Stimulated activated CD4-positive, alpha-beta T cell treated with anti-CD3 and anti-CD28 coated beads, Interleukin-12 subunit alpha, Interleukin-12 subunit beta, amount 100 ng/mL, for 48 hours (primary cell): ENCODE measurements around the gene CYSTM1.
"Not testable (repeated sequence)": the region's sequence is repeated elsewhere in the genome, so short reads cannot be mapped to it uniquely, and the experiment has no call there.

Source experiments
- DNase-seq, 3 donors: peaks; one replicate each; pipeline ENCODE4 v3.0.0-alpha.2; 2020; ENCODE audit warnings: low read depth in 2 of 3, low spot score in 1 of 3

Gene CYSTM1

DNA sequence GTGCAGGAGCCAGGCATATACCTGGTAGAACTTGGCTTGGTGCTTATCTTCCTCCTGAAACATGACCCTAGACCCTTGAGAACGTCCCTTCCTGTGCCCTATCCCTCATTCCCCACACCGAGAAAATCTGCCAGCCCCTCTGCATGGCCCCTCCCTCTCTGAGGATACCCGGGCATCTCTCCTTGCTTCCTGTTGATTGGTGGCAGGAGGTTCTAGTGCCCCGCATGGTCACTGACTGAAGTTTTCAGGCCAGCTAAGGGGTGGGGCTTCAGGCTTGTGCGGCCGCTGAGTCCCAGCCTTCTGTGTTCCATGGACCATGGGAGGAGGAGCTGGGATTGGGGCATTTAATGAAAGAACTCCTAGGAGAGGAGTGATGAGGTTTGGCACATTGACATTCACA, 26.5 kb upstream of the CYSTM1 start:
- no peak for DNase-seq

DNA sequence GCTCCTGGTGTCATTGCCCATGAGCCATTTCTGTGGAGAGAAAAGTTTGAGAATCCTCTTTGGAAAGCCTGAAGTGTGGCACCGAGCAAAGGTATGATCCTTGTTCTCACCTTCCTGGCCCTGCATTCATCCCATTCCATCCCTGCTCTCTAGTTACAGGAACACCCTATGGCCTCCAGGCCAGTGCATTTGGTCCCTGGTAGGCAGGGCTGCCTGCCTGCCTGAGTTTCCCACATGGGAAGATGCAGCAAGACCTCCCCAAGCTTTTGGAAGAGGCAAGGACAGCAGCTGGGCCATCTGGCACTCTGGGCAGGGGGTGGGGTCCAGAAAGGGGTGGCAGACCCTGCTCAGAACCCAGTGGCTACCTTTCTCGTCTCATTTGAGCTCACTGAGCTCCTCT, 24.8 kb upstream of the CYSTM1 start:
- no peak for DNase-seq

DNA sequence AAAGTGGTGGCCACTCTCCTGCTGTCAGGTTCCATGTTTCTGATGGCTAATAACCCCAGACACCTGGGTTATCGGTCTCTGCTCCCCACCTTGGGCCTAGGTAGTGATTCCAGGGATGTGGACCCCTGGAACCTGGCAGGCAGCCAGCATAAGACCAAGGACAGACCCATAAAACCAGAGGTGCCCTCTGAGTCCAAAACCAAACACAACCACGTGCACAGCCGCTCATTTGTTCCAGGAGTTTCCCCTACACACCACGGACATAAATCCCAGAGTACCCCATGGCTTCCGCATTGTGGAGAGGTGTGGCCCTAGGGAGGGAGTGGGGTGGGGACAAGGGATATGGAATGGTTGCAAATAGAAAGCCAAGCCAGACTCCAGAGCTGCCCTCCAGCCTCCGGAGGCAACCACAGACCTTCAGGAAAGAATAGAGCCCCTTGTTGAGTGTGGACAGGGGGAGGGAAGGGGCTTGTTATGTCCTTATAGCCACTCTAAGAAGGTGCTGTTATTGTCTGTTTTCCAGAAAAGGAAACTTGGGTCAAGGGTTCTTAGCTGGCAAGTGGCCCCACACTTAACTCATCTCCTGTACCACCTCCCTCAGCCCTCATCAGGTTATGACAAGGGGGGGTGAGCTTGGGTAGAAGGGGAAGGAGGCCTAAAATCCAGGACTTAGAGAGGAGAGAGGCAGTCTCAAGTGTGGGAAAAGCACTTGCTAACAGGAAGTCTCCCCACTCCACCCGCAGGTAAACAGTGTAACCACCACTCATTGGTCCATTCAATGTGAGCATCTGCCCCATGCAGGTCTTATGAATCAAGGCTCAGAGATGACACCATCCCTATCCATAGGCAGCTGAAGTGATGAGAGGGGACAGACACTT, 23.6 kb upstream of the CYSTM1 start:
- DNase-seq, result no peak

DNA sequence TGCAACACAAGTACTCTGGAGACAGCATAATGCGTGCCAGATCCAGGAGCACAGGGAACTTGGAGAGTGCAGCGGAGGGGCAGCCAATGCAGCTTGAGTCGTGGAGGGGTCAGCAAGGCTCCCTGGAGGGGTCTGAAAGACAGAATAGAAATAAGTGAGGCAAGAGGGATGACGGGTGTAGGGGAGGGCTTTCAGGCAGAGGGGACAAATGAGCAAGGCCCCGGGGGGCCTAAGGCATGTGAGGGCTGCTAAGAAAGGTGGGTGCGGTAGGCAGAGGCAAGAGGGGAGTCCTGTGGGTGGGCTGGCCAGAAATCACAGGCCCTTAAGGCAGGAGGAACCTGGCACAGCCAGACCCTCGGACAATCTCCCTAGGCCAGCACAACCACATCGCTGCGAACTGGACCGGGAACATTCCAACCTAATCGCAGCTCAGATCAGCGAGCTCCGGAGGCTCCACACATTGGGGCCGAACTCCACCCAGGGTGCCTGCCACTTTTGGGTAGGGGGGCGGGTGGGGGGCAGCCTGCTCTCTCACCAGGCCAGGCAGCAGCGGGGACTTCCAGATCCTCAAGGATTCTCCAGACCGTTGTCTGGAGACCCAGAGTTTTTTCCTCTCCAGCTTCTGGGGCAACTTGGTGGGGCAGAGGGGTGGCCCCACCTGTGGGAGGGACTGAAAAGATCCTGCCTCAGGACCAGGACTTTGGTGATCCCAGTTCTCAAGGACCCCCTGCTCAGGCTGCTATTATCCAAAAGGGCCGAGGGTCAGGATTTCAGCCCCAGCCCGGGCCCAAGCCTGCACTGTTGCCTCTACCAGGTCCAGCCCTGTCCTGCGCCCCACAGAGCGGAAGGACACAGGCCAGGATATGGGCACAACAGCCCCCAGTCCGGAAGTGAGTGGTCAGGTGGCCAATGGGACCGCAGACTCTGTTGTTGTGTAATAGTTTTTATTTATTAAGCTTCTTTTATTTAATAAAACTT, 22.7 kb upstream of the CYSTM1 start:
- DNase-seq, result no peak

DNA sequence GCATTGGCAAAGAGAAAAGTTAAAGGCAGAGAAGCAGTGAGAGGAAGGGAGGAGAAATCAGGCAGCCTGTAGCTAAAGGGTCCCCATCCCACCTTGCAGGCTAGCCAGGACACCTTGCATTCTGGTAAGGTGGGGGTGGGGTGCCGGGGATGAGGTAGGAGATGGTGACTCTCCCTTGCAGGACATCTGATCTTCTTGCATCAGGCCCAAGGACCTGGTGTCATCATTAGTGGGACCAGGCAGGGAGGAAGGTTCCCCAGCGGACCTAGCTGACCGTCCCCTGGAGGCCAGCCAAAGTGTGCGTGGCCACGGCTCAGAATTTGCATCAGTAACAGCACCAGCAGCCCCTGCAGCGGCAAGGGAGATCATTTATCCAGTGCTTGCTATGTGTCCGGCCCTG, 21.7 kb upstream of the CYSTM1 start:
- no peak for DNase-seq

GRCh38 chr5:140153905-140154304, 21.1 kb upstream of the CYSTM1 start:
- no peak for DNase-seq

DNA sequence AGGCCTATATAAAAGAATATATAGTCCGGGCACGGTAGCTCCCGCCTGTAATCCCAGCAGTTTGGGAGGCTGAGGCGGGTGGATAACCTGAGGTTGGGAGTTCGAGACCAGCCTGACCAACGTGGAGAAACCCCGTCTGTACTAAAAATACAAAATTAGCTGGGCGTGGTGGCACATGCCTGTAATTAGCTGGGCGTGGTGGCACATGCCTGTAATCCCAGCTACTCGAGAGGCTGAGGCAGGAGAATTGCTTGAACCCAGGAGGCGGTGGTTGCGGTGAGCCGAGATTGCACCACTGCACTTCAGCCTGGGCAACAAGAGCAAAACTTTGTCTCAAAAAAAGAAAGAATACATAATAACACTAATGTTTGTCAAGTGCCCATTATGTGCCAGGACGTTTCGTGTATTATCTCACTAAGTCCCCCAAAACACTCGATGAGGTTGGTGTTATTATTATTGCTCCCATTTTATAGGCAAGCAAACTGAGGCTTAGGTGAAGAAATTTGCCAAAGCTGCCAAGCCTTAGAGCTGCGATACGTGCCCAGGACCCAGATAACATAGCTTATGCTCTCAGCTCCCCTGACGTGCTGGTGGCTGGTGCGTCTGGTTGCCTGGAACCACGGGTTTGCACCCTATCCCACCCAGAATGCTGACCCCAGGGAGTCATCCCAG, 20.1 kb upstream of the CYSTM1 start:
- not testable (repeated sequence) for DNase-seq

- DNase-seq, result peak; percentile 80 to 91 (median 82)
These were observed 17.8 kb upstream of the CYSTM1 start for GRCh38 chr5:140157032-140157781.

GRCh38 chr5:140159014-140159927, 15.7 kb upstream of the CYSTM1 start:
- DNase-seq, result no peak

DNA sequence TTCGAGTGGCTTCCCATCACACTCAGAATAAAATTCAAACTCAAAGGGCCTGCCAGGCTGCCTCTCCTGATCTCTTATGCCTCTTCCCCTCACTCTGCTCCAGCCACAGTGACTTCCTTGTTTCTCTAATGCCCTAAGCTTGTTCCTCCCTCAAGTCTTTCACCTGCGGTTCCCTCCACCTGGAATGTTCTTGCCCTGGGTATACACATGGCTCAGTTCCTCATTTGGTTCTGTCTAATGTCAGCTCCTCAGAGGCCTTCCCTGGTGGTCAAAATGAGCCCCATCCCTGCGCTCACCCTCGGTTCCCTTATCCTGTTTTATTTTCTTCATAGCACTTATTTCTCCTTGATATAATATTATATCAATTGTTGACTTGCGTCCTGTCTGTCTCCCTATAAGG, 12.7 kb upstream of the CYSTM1 start:
- no peak for DNase-seq

DNA sequence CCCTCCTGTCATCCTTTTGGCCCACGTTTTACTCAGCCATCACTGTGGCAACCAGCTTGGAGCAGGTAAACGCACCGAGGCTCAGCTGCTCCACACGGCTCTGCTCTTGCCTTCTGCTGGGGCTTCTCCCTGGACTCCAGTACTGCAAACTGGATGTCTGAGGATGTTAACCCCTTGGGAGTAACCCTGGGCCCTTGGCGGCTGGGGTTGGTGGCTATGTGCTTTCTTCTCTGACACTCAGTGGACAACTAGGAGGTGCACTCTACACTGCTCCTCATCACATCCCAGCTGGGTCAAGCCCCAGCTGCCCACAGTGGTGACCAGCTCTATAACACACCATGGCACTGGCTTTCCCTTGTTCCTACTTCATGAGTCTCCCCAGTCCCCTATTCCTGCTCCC, 12.2 kb upstream of the CYSTM1 start:
- DNase-seq, result no peak

- no peak for DNase-seq
These were observed 9.7 kb upstream of the CYSTM1 start for GRCh38 chr5:140165101-140165922.

- no peak for DNase-seq
These were observed 9.1 kb upstream of the CYSTM1 start for GRCh38 chr5:140165923-140166270.

DNA sequence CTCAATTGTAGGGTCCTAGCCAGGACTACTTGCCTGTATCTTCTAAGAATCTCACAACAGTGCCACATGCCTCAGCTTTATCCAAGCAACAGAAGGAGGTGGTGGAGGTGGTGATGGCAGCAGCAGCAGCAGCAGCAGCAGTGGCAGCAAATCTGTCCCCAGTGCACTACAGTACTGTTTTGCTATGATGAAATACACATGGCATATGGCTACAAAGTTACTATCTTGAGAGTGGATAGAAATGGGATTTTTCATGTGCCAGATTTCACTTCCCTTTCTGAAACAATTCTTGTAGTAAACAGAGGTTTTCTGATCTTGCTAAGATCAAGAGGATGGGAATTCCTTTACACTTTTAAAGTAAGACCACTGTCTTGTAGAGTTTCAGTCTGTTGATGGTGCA, 8.1 kb upstream of the CYSTM1 start:
- no peak for DNase-seq

- DNase-seq, result no peak
These were observed 6.6 kb upstream of the CYSTM1 start for GRCh38 chr5:140168371-140168770.

GRCh38 chr5:140169410-140169809, 5.6 kb upstream of the CYSTM1 start:
- DNase-seq, result no peak

GRCh38 chr5:140172483-140172882, 2.5 kb upstream of the CYSTM1 start:
- no peak for DNase-seq

DNA sequence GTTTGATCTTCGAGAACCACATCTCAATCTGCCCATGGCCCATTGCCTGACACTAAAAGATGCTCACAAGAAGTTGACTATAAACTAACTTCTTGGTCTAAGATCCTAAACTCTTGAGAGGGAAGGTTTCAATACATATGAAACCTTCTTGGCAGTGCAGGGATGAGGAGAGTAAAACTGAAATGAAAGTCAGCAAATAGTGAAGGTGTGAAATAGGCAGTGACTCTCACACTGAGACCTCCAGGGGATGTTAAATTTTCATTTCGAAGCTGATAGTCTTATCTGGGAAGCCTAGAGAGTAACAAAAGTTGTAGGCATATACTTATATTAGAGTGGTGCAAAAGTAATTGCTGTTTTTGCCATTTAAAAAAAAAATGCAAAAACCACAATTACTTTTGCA, 974 bp upstream of the CYSTM1 start:
- DNase-seq, result no peak
